Tibial nerve (tissue), 4 donors: ENCODE results near the gene LATS2. TPM values are rescaled to one million over a fixed set of nuclear protein-coding genes. Genes with fewer than 3 reads are reported as not detected.

ENCODE experiments used
- DNase-seq, 2 donors: peaks; one replicate each; pipeline ENCODE4 v3.0.0-alpha.2; 2019; ENCODE audit warnings: low spot score in 2 of 2
- H3K27ac ChIP-seq, 4 donors: fragments of 200-600 bp; sonication (generic) in 3 of 4; one replicate each; pipeline ENCODE4 v1.5.1; 2017 to 2019; ENCODE audit warnings: mild to moderate bottlenecking in 1 of 4
- H3K27me3 ChIP-seq, 2 donors: fragments of 200-600 bp; sonication (generic) in 1 of 2; one replicate each; pipeline versions ENCODE4 v1.5.1 to v1.6.0; 2017 to 2019
- H3K36me3 ChIP-seq, 3 donors: fragments of 200-600 bp; sonication (generic); one replicate each; pipeline ENCODE4 v1.5.1; 2018 to 2019
- H3K4me1 ChIP-seq, 4 donors: fragments of 200-600 bp; sonication (generic) in 3 of 4; one replicate each; pipeline ENCODE4 v1.5.1; 2017 to 2019
- H3K4me3 ChIP-seq, 4 donors: fragments of 200-600 bp; sonication (generic) in 3 of 4; one replicate each; pipeline ENCODE4 v1.5.1; 2017 to 2019; ENCODE audit warnings: mild to moderate bottlenecking in 1 of 4, moderate library complexity in 1 of 4
- H3K9me3 ChIP-seq, 4 donors: fragments of 200-600 bp; sonication (generic) in 3 of 4; one replicate each; pipeline ENCODE4 v1.5.1; 2017 to 2019
- EP300 ChIP-seq, 2 donors: sonication (generic); formaldehyde crosslinking; IDR thresholded peaks; one replicate each; pipeline ENCODE4 v1.6.1; 2017; ENCODE audit warnings: antibody characterized with exemption in 2 of 2, mild to moderate bottlenecking in 1 of 2
- POLR2A ChIP-seq, 2 donors: fragments of 450-650 bp; IDR thresholded peaks; one replicate each; pipeline ENCODE4 v1.6.1; 2017; ENCODE audit warnings: antibody characterized with exemption in 2 of 2, mild to moderate bottlenecking in 2 of 2, moderate library complexity in 2 of 2
- whole genome bisulfite sequencing, 2 donors: methylation state at CpG; one replicate each; pipeline ENCODE4 v1.1.5; 2018; 5-methylcytosine and 5-hydroxymethylcytosine counted together
- total RNA-seq, 4 donors: library from RNA; depleted of rRNA; stranded (reverse); fragments of >200 nt; gene quantifications; one replicate each; pipeline ENCODE4 v1.1.0, GENCODE V29; 2016
- TF ChIP-seq, protein P1 (sequence below), 5 experiments: fragments of 200-600 bp in 3 of 5; fragments of 450-650 bp in 2 of 5; sonication (generic) in 3 of 5; IDR thresholded peaks; one replicate each; pipeline ENCODE4 v1.5.1; 2016 to 2019; ENCODE audit warnings: antibody characterized with exemption in 5 of 5, mild to moderate bottlenecking in 3 of 5, moderate library complexity in 2 of 5

Gene LATS2
- total RNA-seq, 4 donors from 2014 or later = 40.2 to 49.4 (median 42.3) TPM

DNA sequence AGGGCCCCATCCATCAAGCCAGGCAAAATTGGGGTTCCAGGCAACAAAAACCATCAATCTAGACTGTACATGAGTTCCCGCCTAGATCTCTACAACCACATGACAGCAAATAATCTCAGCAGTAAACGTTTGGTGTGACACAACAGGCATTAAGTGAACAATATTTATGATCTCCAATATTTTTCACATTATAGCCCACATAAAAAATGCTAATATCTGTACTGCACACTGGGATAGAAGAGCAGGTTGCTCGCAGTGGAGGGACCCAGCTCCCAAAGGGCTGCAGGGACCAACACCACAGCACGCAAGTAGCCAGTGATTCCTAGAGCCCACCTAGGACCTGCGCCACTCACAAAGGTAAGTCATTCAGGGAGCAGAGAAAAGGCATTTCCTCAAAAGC is 25.9 kb downstream of the LATS2 start:
- no peak for DNase-seq
- H3K4me1 ChIP-seq = peaks cover 0 to 90% (median 35%) of the 10 kb centered on the region in 4 donors
- peaks cover 0 to 8% (median 0%) of the 10 kb centered on the region in 3 donors for H3K36me3 ChIP-seq
- TF ChIP-seq, protein P1, sequence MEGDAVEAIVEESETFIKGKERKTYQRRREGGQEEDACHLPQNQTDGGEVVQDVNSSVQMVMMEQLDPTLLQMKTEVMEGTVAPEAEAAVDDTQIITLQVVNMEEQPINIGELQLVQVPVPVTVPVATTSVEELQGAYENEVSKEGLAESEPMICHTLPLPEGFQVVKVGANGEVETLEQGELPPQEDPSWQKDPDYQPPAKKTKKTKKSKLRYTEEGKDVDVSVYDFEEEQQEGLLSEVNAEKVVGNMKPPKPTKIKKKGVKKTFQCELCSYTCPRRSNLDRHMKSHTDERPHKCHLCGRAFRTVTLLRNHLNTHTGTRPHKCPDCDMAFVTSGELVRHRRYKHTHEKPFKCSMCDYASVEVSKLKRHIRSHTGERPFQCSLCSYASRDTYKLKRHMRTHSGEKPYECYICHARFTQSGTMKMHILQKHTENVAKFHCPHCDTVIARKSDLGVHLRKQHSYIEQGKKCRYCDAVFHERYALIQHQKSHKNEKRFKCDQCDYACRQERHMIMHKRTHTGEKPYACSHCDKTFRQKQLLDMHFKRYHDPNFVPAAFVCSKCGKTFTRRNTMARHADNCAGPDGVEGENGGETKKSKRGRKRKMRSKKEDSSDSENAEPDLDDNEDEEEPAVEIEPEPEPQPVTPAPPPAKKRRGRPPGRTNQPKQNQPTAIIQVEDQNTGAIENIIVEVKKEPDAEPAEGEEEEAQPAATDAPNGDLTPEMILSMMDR (IDR thresholded peaks at IDR 0.05) = no peak
- TF ChIP-seq POLR2A (IDR thresholded peaks at IDR 0.05) (no peak), EP300 (IDR thresholded peaks at IDR 0.05) (no peak)
- H3K27me3 ChIP-seq = no peaks in the 10 kb centered on the region
- H3K9me3 ChIP-seq = no peaks in the 10 kb centered on the region
- no peak overlapping the region for H3K4me3 ChIP-seq
- 52 to 56% methylated on average over 5 of the region's 5 CpGs for WGBS, 2 donors
- peak overlapping the region; percentile 48 to 96 (median 78) for H3K27ac ChIP-seq

DNA sequence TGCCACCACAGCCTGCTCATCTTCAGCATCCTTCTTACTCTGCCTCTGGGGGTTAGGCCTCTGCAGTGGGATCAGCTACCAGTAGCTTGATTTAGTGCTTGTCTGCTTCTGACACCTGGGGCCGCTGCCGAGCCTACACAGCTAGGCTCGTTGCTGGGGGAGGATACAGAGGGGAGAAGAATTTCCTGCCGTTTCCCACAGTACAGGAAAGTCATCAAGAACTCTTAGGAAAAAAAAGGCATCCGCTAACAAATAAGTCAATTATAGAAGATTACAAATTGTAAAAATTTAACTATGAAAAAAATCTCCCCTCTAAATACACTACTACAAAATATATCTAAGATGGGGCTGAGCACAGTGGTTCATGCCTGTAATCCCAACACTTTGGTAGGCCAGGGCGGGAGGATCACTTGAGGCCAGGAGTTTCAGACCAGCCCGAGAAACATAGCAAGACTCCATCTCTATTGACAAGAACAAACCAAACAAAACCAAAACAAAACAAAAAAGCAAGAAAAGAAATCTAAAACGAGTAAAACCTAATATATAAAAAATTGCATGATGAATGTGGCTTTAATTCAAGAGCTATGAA is 26.7 kb downstream of the LATS2 start:
- Histone ChIP-seq H3K27ac (peak overlapping the region; percentile 64 to 96 (median 78)), H3K9me3 (no peaks in the 10 kb centered on the region), H3K36me3 (peaks cover 0 to 4% (median 0%) of the 10 kb centered on the region in 3 donors), H3K4me3 (no peak overlapping the region), H3K27me3 (no peaks in the 10 kb centered on the region), H3K4me1 (peaks cover 0 to 82% (median 31%) of the 10 kb centered on the region in 4 donors)
- no peak for DNase-seq
- TF ChIP-seq, protein P1 (IDR thresholded peaks at IDR 0.05) = peak in 2 of 5 experiments; percentile 24 to 39
- no peak for TF ChIP-seq EP300 (IDR thresholded peaks at IDR 0.05)
- 25% methylated on average over 8 of the region's 8 CpGs for whole genome bisulfite sequencing, 2 donors

DNA sequence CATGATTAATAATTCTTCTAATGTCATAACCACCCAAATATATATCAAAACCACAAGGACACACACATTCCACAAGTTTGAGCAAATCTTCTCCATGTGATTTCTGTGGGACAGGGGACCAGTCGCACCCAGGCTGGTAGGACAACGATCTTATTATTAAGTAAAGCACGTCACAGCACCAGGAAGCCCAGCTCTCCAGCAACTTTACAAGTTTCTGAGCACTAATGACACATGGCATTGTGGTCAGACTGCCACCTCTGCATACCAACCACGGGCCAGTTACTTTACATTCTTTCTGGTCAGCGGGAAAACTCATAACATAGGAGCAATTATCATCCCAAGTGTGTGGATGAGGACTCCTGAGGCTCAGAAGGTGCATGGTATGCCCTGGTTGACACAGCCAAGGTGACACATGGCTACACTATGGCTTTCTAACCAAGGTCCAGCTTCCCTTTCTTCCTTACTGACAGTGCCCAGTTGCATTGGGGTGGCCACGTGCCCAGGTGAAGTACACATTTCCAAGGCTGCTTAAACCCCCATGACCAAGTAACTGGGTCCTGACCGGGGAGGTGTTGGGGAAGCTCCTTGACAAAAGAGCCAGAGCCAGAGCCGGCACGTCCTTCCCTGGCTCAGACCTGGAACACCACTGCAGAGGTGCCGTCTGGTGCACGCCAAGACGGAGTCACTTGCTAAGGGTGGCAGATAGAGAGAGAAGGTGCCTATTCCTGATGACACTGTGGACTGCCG is 27.4 kb downstream of the LATS2 start:
- Histone ChIP-seq H3K27ac (peak overlapping the region; percentile 64 to 96 (median 78)), H3K36me3 (no peaks in the 10 kb centered on the region), H3K27me3 (no peaks in the 10 kb centered on the region), H3K9me3 (no peaks in the 10 kb centered on the region), H3K4me1 (peaks cover 0 to 75% (median 31%) of the 10 kb centered on the region in 4 donors), H3K4me3 (no peak overlapping the region)
- 52 to 53% methylated on average over 13 of the region's 13 CpGs for WGBS, 2 donors
- DNase-seq = no peak
- TF ChIP-seq EP300 (IDR thresholded peaks at IDR 0.05) (no peak), POLR2A (IDR thresholded peaks at IDR 0.05) (no peak)
- TF ChIP-seq, protein P1 (IDR thresholded peaks at IDR 0.05) = no peak

DNA sequence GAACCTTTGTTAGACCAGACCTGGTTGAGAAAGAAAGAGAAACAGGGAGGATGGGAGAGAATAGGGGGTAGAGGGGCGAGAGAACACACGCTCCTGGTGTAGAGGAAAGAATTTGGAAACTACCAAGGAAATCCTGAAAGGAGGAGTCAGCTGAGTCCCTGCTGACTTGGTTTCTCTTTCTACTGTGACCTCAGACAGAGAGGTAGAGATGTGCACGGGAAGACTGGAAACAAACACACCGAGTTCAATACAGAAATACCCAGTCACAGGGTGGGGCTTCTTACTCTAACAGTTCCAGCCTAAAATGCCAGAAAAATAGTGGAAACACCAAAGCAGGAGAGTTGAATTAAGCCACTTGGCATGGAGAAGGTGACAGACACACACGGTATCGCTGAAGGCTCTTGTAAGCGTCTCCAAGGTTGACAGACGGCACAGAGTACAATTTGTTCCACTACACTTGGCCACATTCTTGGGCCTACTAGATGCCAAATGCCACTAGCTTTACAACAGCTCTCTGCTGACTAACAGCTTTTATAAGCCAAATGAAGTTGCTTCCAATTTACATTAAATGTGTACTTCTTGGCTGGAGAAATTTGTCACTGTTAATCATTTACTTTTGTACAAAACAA is 28.1 kb downstream of the LATS2 start:
- DNase-seq = peak in 1 of 2 donors; percentile 57
- 32 to 33% methylated on average over 8 of the region's 8 CpGs for WGBS, 2 donors
- no peaks in the 10 kb centered on the region for H3K36me3 ChIP-seq
- H3K27me3 ChIP-seq = no peaks in the 10 kb centered on the region
- H3K4me3 ChIP-seq = peak overlapping the region in 1 of 4 donors; percentile 24
- TF ChIP-seq EP300 (IDR thresholded peaks at IDR 0.05) (peak; percentile 66 to 95), POLR2A (IDR thresholded peaks at IDR 0.05) (no peak)
- H3K9me3 ChIP-seq = no peaks in the 10 kb centered on the region
- peak overlapping the region; percentile 64 to 96 (median 78) for H3K27ac ChIP-seq
- peaks cover 0 to 68% (median 28%) of the 10 kb centered on the region in 4 donors for H3K4me1 ChIP-seq

DNA sequence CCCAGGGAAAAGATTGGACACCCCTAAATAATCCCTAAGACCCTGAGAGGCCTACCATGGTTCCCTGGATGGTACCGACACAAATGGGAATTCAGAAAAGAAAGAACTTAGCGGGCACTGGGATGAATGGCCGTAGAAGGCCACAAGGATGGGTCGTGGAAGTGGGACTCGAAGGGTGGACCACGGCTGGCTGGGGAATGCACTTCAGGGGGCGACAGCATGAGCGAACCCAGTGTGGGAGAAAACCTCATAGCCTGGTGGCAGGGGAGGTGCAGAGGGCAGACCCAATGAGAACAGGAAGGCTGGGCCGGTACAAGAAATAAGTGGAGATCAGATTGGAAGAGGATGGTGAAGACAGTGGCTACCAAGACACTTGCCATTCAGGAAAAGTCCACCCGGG is 28.7 kb downstream of the LATS2 start:
- no peaks in the 10 kb centered on the region for H3K27me3 ChIP-seq
- no peak for DNase-seq
- H3K9me3 ChIP-seq = no peaks in the 10 kb centered on the region
- peaks cover 0 to 61% (median 28%) of the 10 kb centered on the region in 4 donors for H3K4me1 ChIP-seq
- WGBS, 2 donors = 70 to 75% methylated on average over 10 of the region's 10 CpGs
- peak overlapping the region; percentile 64 to 96 (median 78) for H3K27ac ChIP-seq
- H3K4me3 ChIP-seq = no peak overlapping the region
- TF ChIP-seq POLR2A (IDR thresholded peaks at IDR 0.05) = no peak
- TF ChIP-seq, protein P1 (IDR thresholded peaks at IDR 0.05) = no peak
- no peak for TF ChIP-seq EP300 (IDR thresholded peaks at IDR 0.05)
- no peaks in the 10 kb centered on the region for H3K36me3 ChIP-seq
